ENCODE measurements around the gene MAP2K3.

Gene MAP2K3

DNA sequence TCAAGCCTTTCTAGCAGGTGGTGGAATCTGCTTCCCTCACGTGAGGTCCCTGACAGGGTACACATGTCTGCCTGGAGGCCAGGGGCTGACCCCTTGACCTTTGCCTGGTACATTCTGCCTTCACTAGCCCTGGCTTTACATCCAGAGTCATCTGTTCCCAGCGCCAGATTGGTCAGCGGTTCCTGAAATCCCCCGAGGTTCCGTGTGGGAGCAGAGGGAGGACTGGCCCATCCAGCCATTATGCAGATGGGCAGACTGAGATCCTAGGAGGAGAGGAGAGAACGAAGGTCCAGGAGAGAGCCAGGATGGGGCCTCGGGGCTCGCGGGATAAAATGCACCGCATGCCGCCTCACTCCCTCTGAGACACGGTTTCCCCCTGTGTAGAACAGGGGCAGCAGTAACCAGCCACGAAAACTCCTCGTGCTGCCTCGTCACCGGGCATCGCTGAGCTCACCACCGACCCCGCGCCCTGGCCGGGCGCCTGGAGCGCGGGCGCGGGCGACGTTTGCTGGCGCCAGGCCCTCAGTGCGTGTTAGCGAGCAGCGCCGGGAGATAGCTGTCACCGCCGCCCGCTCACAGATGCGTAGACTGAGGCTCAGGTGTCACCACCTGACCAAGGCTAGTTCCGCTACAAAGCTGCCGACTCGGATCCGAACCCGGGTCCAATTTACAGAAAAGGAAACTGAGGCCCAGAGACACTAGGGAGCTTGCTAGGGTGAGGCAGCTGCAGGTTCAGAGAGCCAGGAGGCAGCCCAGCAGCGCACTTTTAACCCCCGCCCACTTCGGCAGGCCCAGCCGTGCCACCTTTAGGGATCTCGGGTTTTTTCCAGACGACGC is 811 bp upstream of the MAP2K3 start:
- DNase-seq, result no peak

DNA sequence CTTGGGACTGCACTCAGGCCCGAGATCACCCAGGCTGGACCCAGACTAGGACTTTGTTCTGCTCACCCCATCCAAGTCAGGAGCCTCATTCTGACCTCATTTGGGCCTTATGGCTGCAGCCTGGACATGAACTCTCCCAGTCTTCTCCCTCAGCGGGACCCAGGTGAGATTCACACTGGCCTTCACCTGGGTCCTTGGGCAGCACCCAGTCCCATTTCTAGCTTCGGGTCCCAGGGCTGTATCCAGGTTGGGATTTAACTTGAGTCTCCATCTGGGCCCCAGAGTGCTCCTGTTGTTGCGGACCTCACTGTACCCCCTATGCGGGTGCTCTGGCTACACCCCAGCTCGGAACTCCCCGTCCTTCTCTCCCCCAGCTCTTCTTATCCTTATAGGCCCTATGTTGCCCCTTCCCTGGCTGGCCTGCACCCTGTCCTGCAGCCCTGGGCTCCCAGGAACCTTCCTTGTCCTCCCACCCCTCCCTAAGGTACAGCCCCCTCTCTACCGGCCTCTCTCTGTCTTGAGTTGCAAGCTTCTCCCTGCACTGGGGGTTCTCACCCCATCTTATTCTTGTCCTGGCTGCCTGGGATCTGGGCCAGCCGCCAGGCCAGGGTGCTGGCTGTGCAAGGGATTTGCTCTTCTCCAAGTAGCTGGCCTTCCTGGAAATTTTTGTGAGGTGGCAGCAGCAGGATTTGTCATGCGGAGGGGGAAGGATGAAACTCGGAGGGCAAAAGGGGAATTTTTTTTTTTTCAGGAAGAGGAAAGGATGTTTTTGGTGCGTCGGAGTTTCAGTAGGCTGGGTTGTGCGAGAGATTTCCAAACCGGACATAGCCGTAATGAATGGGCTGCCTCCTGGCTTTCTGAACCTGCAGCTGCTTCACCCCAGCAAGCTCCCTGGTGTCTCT is 904 bp downstream of the MAP2K3 start:
- peak; percentile 10 for DNase-seq

DNA sequence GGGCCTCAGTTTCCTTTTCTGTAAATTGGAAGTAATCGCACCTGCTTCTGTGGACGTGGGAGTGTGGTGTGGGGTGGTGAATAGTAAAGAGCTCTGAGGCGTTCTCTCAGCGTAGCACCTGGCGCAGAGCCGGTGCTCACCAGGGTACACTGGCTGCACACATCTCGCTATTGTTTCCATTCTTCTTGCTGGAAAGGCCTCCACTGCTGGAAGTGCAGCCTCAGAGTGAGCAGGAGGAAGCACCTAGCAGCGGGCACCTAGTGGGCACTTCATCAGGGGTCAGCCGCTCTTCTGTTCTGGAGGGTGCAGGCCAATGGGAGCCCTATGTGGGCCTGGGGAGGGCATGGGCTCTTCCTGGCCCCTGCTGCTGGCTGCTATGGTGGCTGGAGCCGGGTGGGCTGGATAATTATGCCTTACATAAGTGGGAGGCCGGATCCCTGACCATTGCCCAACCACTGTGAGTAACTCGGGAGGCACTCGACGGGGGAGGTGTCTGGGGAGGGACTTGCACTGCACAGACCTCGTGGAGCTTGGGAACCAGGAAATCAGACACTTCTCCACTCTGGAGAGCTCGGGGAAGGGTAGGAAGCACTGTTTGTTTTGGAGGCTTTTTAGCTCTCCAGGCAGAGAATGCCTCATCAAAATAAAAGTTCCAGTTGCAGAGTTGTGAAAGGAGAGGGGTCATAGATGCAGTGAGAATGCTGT is 1.7 kb downstream of the MAP2K3 start:
- DNase-seq, result peak; percentile 18

DNA sequence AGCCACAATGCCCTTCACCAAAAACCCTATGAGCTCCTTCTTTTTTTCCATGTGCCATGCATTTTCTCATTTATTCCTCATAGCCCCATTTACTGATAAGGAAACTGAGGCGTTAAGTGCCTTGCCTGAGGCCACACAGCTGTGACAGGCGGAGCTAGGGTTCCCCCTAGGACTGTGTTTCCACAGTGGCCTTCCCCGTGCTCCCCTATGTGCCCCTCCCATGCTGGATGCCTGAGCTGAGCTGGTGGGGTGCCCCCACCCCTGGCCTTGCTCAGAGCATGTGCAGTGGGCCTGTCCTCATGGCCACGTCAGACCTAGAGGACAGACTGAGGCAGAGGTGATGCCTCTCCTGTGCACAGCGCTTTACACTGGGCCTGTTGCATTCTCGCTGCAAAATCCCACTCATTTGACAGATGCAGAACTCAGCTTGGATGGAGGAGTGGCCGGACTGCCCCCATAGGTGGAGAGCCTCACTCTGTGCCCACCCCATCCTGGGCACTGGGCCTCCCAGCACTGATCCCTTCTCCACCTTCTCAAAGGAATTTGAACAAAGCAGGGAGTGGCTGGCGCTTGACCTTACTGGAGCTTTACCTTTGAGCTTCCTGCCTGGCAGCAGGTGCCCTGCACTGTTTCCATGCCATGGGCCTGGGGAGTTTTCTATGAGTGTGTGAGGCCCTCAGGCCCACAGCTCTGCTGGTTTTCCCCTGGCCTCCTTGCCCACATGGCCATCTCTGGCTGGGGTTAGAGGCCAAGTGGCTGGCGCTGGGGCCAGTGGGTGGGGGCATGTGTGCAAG is 2.6 kb downstream of the MAP2K3 start:
- peak; percentile 17 for DNase-seq

DNA sequence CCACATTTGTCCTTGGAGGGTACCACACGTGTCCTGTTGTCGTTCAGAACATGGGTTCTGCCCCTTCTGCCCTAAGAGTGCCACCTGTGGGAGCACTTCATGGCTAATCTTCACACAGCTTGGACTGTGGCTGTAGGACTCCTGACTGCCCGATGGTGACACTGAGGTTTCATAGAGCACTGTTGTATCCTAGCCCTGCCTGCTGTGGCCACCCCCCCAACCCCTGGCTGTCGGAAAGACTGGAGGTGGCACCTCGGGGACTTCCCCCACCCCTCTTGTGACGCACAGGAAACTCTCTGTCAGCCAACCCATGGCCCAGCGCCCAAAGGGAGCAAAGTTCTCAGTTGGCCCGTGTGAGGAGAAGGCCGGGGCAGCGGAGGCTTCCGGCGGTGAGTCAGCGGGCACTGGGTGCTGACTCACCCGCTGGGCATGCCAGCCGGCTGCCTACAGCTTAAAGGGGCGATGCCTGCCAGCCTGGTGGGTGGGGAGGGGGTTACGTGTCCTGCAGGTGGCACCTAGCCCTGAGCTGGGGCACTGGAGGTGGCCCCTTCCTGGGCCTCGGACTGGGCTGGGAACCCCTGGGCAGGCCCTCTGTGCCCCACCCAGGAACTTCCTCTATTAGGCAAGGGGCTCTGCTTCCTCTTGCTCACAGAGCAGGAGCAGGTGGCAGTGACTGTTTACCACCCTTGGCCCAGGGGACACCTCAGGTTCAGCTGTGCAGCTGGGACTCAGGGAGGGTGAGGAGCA is 3.4 kb downstream of the MAP2K3 start:
- peak; percentile 96 for DNase-seq

DNA sequence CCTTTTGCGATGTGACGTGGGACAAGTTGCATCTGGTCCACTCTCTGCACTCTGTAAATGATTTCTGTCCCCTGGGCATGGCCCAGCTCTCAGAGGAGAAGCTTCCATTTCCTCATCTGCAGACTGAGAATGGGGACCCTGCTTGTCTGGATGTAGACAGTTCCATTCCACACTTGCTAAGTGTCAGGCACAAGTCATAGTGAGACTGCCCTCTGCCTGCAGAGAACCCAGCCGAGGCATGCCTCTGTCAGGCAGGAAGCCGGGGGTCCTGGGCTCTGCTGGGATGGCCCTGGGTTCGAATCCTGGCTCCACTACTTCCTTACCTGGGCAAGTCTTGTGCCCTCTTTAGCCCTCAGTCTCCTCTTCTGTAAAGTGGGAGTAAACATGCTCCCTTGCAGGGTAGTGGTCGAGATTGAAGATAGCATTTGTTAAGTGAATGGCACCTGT is 4.1 kb downstream of the MAP2K3 start:
- DNase-seq, result peak; percentile 47

DNA sequence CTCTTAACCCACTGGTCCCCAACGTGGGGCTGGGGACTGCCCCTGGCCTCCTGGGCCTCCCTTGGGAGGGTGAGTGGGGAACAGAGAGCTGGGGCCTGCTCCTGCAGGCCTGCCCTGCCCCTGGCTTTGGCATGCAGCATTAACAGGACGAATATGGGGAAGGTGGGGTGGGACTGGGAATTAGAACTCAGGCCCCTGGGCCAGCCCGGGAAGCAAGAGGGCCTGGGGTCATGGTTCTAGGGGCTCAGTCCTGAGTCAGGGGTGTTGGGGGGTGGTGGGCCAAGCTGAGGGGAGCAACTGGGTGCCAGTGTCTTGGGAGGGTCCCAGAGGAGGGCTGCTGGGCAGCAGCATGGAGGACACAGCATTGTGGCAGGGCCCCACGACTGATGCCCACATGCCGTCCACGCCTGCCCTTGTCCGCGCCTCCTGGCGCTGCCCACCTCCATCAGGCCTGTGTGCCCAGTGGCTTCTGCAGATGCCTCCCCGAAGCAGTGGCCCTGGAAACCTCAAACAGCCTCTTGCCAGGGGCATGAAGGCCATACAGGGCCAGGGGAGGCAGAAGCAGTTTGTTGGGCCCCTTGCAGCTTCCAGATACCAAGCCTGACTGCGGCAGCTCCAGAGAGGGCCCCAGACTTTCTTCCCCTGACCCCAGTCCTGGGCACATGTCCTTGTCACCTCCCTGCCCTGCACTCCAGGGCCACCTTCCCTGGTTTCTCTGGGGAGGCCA is 4.8 kb downstream of the MAP2K3 start:
- no peak for DNase-seq

DNA sequence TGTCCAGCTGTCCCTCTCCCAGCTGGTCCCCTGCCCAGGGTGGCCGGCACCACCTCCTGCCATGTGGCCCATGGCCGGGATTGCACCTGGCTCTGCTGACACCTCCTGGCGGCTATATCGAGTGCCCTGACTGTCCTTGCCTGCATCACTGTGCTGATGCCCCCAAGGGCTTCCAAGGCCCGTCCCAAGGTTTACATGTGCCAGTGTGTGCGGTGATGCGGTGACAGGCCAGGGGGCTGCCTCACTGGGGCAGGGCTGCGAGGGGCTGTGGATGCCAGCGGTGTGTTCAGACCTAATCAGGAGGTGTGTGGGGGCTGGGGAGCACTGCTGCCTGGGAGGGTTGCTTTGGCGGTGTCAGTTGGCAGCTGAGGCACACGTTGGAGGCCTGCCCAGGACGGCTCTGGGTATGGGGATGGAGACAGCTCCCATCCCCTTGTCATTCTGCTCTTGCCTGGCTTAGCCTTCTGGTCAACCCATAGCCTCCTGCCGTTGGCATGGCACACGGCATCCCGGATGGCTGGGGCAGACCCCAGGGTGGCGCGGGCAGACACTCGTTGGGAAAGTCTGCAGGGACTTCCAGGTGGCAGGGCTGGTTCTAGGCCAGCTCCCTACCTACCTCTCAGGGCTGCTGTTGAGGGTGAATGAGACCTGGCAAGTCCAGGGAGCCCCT is 5.5 kb downstream of the MAP2K3 start:
- no peak for DNase-seq

DNA sequence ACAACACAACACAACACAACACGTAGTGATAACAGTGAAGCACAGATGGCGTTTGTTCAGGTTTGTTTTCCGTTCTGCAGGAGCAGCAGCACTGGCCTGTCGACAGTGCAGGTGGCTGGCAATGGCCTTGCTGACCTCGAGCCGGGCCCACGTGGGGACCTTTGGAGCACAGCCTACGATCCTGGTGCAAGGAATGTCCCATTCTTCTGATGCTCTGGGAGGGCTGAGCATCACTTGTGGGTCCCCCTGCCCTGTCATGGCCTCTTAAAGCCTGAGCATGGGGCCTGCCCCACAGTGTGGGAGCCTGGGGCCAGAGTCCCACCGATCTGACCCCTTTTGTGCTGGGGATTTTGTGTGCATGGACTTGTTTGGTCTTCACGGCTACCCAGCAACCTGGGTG is 6.8 kb downstream of the MAP2K3 start:
- no peak for DNase-seq

DNA sequence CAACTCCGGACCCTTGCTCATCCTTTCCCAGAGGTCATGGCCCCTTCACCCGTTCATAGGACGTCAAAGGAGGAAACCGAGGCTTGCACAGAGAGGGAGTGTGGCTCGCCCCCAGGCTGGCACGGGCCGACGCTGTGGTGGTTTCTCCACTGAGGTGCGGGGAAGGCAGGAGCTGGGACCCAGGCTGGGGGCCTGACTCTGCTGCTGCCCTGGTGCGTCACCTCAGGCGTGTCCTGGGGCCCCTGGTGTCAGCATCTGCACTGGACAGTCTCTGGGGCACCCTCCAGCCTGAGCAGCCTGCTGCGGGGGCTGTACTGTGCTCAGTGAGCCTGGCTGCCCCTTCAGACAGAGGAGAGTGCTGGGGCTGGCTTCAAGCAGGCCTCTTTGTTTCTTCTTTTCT is 7.4 kb downstream of the MAP2K3 start:
- DNase-seq, result no peak

DNA sequence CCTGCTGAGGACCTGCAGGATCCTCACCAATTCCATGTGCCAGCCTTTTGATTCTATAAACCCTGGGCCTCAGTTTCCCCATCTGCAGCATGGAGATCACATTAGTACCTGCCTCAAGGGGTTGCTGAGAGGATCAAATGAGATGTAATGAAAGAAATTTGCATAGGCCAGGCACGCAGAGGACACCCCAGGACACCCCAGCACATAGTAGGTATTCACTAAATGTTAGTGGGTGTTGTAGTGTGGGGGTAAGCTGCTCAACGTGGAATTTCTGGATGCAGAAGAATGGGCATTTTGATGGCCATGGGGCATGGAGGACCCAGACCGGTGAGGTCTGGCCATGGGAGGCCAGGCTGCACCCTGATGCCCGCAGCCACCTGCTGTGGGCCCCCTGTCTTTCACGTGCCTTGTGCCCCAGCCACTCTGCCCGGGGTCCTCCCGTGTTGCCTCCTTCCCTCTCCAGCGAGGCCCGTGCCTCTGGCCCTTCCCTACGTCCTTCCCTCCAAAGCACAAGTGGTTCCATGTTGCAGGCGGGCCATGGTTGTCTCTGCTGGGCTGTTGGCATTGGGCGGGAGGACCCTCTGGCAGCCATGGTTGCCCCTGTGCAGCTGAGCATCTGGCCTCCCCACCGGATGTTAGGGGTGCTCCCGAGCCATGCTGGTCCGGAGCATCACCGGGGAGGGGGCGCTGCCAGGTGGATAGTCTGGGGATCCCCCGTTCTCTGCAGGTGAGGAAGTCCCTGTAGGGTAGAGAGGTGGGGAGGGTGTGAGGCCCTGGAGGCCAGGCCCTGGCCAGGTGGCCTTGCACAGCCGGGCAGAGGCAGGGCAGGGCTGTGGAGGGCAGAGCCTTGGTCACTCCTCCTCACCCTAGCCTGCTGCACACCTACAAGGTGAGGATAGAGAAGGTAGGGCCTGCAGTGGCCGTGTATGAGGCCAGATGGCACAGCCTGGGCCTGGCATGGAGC is 8.6 kb downstream of the MAP2K3 start:
- no peak for DNase-seq

DNA sequence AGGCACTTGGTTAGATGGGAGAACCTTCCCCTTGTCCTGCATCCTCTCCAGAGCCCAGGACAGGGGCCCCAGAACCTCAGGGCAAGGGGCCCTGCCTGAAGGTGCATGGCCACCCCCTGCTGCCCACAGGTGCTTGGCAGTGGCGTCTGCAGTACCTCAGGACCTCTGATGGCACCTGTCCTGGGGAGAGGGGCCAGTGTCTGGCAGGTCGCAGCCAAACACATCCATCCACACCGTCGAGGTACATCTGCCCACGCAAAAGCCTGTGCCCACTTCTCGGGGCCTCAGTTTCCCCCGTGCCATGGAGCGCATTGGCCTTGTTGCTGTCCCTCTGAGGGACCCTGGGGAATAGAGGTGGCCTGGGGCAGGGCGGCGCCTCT is 9.3 kb downstream of the MAP2K3 start:
- no peak for DNase-seq

DNA sequence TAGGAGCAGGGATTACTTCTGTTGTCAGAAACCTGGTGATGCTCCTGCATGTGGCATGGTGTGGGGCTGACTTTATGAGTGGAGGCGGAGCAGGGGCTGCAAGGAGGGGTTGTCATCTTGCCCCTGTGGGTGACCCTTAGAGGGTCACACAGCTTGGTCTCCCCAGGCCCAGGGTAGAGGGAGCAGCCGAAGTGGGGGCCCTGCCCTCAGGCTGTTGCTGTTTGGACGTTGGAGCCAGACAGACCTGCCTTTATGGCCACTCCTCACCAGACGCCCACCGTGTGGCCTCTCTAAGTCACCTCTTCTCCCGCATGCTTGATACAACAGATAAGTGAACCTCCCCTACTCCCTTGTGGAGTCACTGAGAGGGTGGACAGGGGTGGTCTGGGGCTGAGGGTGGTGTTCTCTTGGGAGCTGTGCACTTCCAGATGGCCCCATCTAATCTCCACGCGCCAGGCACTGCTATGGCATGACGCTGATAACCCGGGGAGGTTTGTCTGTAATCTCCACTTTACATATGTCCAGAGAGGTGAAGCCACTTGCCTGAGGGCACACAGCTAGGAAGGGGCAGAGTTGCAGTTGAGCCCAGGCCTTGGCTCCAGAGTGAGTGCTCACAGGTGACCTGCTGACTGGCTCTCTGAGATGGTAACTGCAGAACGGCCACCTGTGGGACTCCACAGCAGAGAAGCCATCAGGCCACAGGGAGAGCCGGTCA is 10.0 kb downstream of the MAP2K3 start:
- no peak for DNase-seq

DNA sequence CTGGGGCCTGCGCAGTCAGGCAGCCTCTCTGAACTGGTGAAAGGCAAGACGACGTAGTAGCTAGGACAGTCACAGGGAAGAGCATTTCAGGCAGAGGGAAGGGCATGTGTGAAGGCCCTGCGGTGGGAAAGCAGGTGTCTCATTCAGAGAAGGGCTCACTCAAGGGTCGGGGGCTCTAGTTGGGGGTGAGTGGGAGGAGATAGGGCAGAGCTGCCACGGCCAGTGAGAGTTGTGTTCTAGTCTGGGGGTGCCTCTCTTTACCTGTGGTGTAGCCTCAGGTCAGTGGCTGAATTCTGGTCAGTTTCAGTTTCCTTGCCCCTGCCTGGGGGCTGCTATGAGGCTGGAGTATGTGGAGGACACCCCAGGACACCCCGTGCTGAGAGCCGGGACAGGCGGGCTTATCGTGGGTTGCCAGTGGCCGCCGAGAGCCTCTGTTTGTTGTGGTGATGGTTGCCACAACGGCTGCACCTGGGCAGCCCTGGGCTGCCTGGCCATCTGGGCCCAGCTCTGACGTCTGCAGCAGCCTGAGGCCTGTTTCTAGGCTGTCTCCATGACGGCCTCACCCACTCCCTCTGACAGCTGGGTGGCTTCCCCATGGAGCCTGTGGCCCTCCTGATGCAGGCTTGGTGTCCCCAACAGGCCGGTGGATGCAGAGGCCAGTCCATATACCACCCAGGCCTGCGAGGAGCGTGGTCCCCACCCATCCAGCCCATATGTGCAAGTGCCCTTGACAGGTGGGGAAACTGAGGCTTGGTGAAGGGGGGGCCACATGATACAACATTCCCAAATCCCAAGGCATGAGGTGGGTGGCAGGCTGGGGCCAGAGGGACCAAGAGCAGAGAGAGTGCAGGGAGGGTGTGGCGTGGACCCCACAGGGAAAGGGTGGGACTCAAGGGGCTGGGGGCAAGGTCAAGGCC is 10.8 kb downstream of the MAP2K3 start:
- DNase-seq, result no peak

DNA sequence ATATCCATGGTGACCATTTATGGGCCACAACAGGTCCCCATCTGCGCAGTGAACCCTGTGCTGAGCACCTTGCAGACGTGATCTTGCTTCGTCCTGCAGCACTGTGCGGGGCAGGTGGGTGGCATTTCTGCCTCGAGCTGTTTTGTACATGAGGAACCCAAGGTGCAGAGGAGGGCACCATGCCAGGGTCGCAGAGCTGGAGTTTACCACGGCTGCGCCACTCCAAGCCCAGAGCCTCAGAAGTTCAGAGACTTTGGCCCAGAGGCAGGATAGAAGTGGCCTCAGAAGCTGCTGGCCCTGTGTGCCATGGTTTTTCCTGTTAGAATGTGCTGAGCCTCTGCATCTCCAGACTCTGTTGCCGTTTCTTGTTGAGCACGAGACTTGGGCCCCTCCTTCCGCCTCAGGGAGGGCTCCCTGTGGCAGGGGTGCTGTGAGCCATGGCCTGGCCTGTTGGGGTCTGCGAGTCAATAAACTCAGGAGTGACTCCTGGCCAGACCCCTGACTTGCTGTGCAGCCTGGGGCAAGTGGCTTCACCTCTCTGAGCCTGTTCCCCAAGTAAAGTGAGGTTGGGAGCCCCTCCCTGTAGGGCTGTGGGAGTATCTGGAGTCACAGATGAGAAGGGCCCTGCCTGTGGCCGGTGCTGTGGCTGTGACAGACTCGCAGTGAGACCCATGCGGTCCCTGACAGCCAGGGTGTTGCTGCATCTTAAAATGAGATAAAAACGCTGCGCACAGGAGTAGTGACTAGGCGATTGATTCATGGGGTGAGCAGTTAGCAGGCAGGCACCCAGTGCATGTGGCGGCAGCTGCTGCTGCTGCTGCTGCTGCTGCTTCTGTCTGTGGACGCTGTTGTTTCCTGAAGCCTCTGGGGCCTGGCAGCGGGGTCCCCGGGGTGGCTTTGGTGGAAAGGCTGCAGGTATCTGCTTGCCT is 11.8 kb downstream of the MAP2K3 start:
- no peak for DNase-seq

DNA sequence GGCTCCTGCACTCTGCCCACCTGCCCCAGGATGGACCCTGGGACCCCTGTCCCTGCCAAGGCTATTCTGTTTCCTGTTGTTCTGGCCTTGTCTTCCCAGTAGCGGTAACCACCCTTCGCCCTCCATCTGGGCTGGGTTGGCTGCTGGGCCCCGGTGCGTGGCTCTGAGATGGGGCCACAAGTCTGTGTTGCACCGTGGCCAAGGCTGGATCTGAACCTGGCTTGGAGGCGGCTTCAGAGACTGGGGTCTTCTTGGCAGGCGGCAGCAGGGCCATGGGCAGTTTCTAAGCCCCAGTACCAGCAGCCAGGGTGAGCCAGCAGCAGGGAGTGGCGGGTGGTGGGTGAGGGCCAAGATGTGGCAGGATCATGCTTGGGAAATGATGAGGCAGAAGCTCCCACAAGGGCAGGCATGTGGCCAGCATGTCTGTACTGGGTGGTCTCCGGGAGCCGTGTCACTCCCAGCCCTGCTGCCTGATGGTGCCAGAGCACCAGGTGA is 12.6 kb downstream of the MAP2K3 start:
- no peak for DNase-seq
